Measurements from ENCODE around the gene MMRN2. TPM values are rescaled to one million over a fixed set of nuclear protein-coding genes. Genes with fewer than 3 reads are reported as not detected.
"Not testable (repeated sequence)": the region's sequence is repeated elsewhere in the genome, so short reads cannot be mapped to it uniquely, and the experiment has no call there.

MMRN2 gene
- total RNA-seq, 3 donors from 2014 or later, result 23.0 to 60.3 (median 32.6) TPM

DNA sequence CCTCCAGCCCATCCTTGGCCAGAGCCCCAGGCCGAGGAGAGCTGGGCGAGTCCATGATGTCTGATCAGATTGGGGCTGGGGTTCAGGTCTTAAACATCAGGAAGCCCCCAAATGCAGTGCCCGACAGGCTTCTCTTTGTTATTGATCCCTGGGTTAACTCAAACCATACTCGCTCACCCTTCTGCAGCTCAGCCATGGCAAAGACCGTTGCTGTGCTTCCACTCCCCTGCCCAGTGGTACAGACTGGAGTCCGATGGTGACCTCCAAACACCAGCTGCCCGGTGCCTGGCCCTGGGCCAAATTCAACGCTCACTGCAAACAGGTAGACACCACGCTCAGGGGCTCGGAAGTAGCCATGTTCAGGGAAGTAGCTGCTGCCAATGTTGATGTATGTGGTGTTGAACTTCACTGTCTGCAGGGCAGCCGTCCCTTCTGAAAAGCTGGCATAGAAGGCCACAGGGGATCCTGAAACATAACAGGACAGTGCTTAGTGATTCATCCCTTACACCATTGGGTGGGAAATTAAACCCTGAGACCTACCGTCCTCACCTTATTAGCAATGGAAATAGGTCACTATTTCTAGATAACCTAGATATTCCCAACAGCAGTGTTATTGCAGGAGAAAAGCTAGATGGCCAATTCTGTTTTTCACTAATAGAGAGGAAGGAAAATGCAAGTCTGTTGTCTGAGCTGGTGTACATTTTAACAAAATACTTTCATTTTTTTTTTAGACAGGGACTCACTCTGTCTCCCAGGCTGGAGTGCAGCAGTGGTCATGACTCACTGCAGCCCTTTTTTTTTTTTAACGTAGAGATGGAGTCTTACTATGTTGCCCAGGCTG, 20.5 kb downstream of the MMRN2 start:
- Histone ChIP-seq H3K4me3 (no peak overlapping the region), H3K27me3 (no peaks in the 10 kb centered on the region), H3K27ac (no peak overlapping the region), H3K4me1 (no peaks in the 10 kb centered on the region), H3K36me3 (no peaks in the 10 kb centered on the region), H3K9me3 (no peaks in the 10 kb centered on the region)
- peak in 1 of 2 donors; percentile 22 for DNase-seq (ENCODE audit: low spot score in 2 of 2)
- intact Hi-C loops (cut with DNase I; ENCODE audit: low total_unique reads), result loop anchor here (2.0 kb wide), 1 partner anchor 28 kb away; no protein-coding TSS in a partner anchor
- TF ChIP-seq POLR2A (IDR thresholded peaks at IDR 0.05) (no peak), POLR2AphosphoS5 (IDR thresholded peaks at IDR 0.05) (no peak), CTCF (IDR thresholded peaks at IDR 0.05) (no peak)

- peak in 1 of 2 donors; percentile 10 for DNase-seq (ENCODE audit: low spot score in 2 of 2)
- H3K4me3 ChIP-seq; H3K4me1 ChIP-seq; intact Hi-C loops (cut with DNase I; ENCODE audit: low total_unique reads); H3K36me3 ChIP-seq; H3K27ac ChIP-seq; H3K27me3 ChIP-seq; H3K9me3 ChIP-seq: not testable (repeated sequence)
Measured at GRCh38 chr10:86934162-86934711, 23.2 kb downstream of the MMRN2 start.

- H3K4me1 ChIP-seq, result no peaks in the 10 kb centered on the region
- peak overlapping the region in 1 of 2 donors; percentile 65 for H3K27ac ChIP-seq
Measured at GRCh38 chr10:86932674-86933073, 24.7 kb downstream of the MMRN2 start.

DNA sequence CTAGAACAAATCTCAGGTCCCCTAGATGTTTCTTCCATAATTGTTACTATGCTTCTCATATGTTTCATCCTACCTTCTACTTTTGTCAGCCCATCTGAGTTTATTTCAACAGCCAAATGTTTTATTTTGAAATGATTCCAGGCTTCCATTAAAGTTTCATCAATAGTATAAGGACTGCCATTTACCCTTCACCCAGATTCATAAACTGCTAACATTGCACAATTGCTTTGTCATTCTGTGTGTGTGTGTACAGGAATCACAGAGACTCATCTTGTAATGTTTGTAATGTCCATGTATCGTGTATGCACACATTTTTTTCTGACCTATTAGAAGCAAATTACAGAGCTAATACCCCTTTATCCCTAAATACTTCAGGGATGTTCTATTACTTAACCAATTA, 25.5 kb downstream of the MMRN2 start:
- intact Hi-C loops (cut with DNase I; ENCODE audit: low total_unique reads), result no loop called here
- no peaks in the 10 kb centered on the region for H3K36me3 ChIP-seq
- TF ChIP-seq CTCF (IDR thresholded peaks at IDR 0.05) (no peak), POLR2AphosphoS5 (IDR thresholded peaks at IDR 0.05) (no peak), POLR2A (IDR thresholded peaks at IDR 0.05) (no peak)
- no peaks in the 10 kb centered on the region for H3K9me3 ChIP-seq
- DNase-seq (ENCODE audit: low spot score in 2 of 2), result no peak
- H3K4me3 ChIP-seq, result no peak overlapping the region
- H3K4me1 ChIP-seq, result no peaks in the 10 kb centered on the region
- H3K27ac ChIP-seq, result peak overlapping the region in 1 of 2 donors; percentile 65
- no peaks in the 10 kb centered on the region for H3K27me3 ChIP-seq

More at GRCh38 chr10:86932674-86933073, 24.7 kb downstream of the MMRN2 start:
- intact Hi-C loops (cut with DNase I; ENCODE audit: low total_unique reads), result no loop called here
- no peaks in the 10 kb centered on the region for H3K27me3 ChIP-seq
- DNase-seq (ENCODE audit: low spot score in 2 of 2), result no peak
- no peaks in the 10 kb centered on the region for H3K36me3 ChIP-seq
- no peaks in the 10 kb centered on the region for H3K9me3 ChIP-seq
- TF ChIP-seq POLR2A (IDR thresholded peaks at IDR 0.05) (no peak), CTCF (IDR thresholded peaks at IDR 0.05) (no peak), POLR2AphosphoS5 (IDR thresholded peaks at IDR 0.05) (no peak)
- no peak overlapping the region for H3K4me3 ChIP-seq

- no peak for TF ChIP-seq POLR2A (IDR thresholded peaks at IDR 0.05)
- TF ChIP-seq POLR2AphosphoS5 (IDR thresholded peaks at IDR 0.05), result no peak
- TF ChIP-seq CTCF (IDR thresholded peaks at IDR 0.05), result no peak
- no peaks in the 10 kb centered on the region for H3K4me1 ChIP-seq
- no peak overlapping the region for H3K27ac ChIP-seq
Measured at GRCh38 chr10:86929468-86930380, 27.7 kb downstream of the MMRN2 start.

More at GRCh38 chr10:86929468-86930380, 27.7 kb downstream of the MMRN2 start:
- H3K27me3 ChIP-seq, result no peaks in the 10 kb centered on the region
- H3K4me3 ChIP-seq, result no peak overlapping the region
- H3K9me3 ChIP-seq, result no peaks in the 10 kb centered on the region
- H3K36me3 ChIP-seq, result no peaks in the 10 kb centered on the region
- intact Hi-C loops (cut with DNase I; ENCODE audit: low total_unique reads), result loop anchor here (10.0 kb wide), 1 partner anchor 1815 kb away; no protein-coding TSS in a partner anchor
- DNase-seq (ENCODE audit: low spot score in 2 of 2), result no peak

All from breast epithelium (tissue), 4 donors.